NCI-H345 treated with DMSO at 0.1 percent for 48 hours (cell line): ENCODE results near the gene C1orf21.

Experiments
- DNase-seq: peaks from one replicate; lab custom pipeline; 2025; ENCODE audit not compliant: unreplicated experiment; lab: John Stamatoyannopoulos, UW

C1orf21 gene

GRCh38 chr1:184623404-184623803, 236.6 kb downstream of the C1orf21 start:
- DNase-seq, result no peak

GRCh38 chr1:184624051-184624450, 237.2 kb downstream of the C1orf21 start:
- no peak for DNase-seq

- no peak for DNase-seq
These were observed 237.8 kb downstream of the C1orf21 start for GRCh38 chr1:184624626-184625025.

- DNase-seq, result no peak
These were observed 238.4 kb downstream of the C1orf21 start for GRCh38 chr1:184625271-184625670.

GRCh38 chr1:184626076-184627006, 239.5 kb downstream of the C1orf21 start:
- no peak for DNase-seq

GRCh38 chr1:184627007-184627341, 240.1 kb downstream of the C1orf21 start:
- no peak for DNase-seq

- DNase-seq, result no peak
These were observed 242.4 kb downstream of the C1orf21 start for GRCh38 chr1:184629266-184629665.

GRCh38 chr1:184630679-184631060, 243.8 kb downstream of the C1orf21 start:
- DNase-seq, result no peak

GRCh38 chr1:184632415-184633175, 245.8 kb downstream of the C1orf21 start:
- DNase-seq, result no peak

GRCh38 chr1:184633785-184634184, 247.0 kb downstream of the C1orf21 start:
- no peak for DNase-seq

- no peak for DNase-seq
These were observed 247.5 kb downstream of the C1orf21 start for GRCh38 chr1:184634296-184634695.

GRCh38 chr1:184635347-184635979, 248.6 kb downstream of the C1orf21 start:
- DNase-seq, result no peak

GRCh38 chr1:184635980-184636431, 249.2 kb downstream of the C1orf21 start:
- no peak for DNase-seq

- DNase-seq, result no peak
These were observed 250.9 kb downstream of the C1orf21 start for GRCh38 chr1:184637664-184638240.

GRCh38 chr1:184639205-184639604, 252.4 kb downstream of the C1orf21 start:
- DNase-seq, result no peak

- DNase-seq, result no peak
These were observed 253.7 kb downstream of the C1orf21 start for GRCh38 chr1:184640505-184640904.

- no peak for DNase-seq
These were observed 255.1 kb downstream of the C1orf21 start for GRCh38 chr1:184641894-184642293.

- DNase-seq, result no peak
These were observed 256.8 kb downstream of the C1orf21 start for GRCh38 chr1:184643661-184644060.

GRCh38 chr1:184644771-184645170, 257.9 kb downstream of the C1orf21 start:
- DNase-seq, result no peak

- DNase-seq, result no peak
These were observed 259.4 kb downstream of the C1orf21 start for GRCh38 chr1:184646178-184646701.

- no peak for DNase-seq
These were observed 260.0 kb downstream of the C1orf21 start for GRCh38 chr1:184646824-184647223.
